IMR-90 (cell line): ENCODE measurements around the gene USP17L26.
"Not testable (repeated sequence)": the region's sequence is repeated elsewhere in the genome, so short reads cannot be mapped to it uniquely, and the experiment has no call there.

Experiments
- CTCF ChIP-seq: conservative IDR thresholded peaks from 2 replicates; pipeline ENCODE4 v1.5.1; 2012; ENCODE audit warnings: mild to moderate bottlenecking, low read depth, low read length, improper control_type of control experiment
- POLR2A ChIP-seq: IDR thresholded peaks from 2 replicates; pipeline ENCODE4 v1.6.1; 2012; ENCODE audit warnings: mild to moderate bottlenecking, low read depth, low read length

DNA sequence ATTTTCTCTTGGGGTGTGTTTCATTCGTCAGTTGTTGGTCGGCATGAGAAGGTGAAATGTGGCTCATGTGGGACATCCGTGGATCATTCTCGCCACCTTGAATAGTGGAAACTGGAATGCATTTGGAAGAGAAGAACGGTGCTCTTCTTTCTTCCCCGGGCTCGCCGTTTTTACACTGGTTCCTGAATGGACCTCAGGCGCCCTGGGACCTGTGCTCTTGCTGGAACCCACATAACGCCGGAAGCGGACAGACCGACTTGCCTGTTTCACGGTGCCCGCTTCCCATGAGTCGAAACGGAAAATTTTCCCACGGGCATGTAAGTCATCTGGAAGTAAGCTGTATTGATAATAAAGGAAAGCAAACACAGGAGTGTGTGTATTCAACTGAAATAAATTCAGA, 16.4 kb downstream of the USP17L26 start:
- not testable (repeated sequence) for TF ChIP-seq CTCF, POLR2A
